Natural killer cell (primary cell): ENCODE measurements around the gene CSTB. TPM values are rescaled to one million over a fixed set of nuclear protein-coding genes. Genes with fewer than 3 reads are reported as not detected.

Source experiments
- ATAC-seq, 3 donors: fragments of 150-1000 bp in 2 of 3; fragments of 200-7000 bp in 1 of 3; cut with Tn5 transposase; 1 replicate in 1 of 3; 2 replicates in 2 of 3; pipeline ENCODE4 v1.10.0; 2021; ENCODE audit warnings: mild to moderate bottlenecking in 2 of 3, moderate library complexity in 2 of 3
- DNase-seq, 2 donors: peaks; one replicate each; pipeline versions ENCODE4 v3.0.0 to v3.0.0-alpha.2; 2013 to 2021; ENCODE audit warnings: mixed read lengths in 1 of 2
- H3K27ac ChIP-seq: one replicate; pipeline ENCODE4 v1.5.1; 2013; ENCODE audit warnings: mild to moderate bottlenecking, low read length
- H3K27me3 ChIP-seq: one replicate; pipeline ENCODE4 v1.6.1; 2013; ENCODE audit warnings: low read length; ENCODE audit not compliant: control insufficient read depth, insufficient read depth
- H3K36me3 ChIP-seq: one replicate; pipeline ENCODE4 v1.6.1; 2013; ENCODE audit warnings: low read length; ENCODE audit not compliant: control insufficient read depth, insufficient read depth
- H3K4me1 ChIP-seq: one replicate; pipeline ENCODE4 v1.6.1; 2013; ENCODE audit warnings: low read length; ENCODE audit not compliant: control insufficient read depth, insufficient read depth
- H3K4me3 ChIP-seq: one replicate; pipeline ENCODE4 v1.5.1; 2013; ENCODE audit warnings: low read length
- H3K9me3 ChIP-seq: one replicate; pipeline ENCODE4 v1.6.1; 2013; ENCODE audit warnings: low read length; ENCODE audit not compliant: control insufficient read depth, insufficient read depth
- H3K27ac Mint-ChIP-seq, 2 donors: one replicate each; pipeline ENCODE4 v1.8.0; 2022; ENCODE audit warnings: mild to moderate bottlenecking in 2 of 2, mixed read lengths in 2 of 2, moderate library complexity in 1 of 2
- H3K27me3 Mint-ChIP-seq, 2 donors: one replicate each; pipeline ENCODE4 v1.8.0; 2022; ENCODE audit warnings: low read depth in 2 of 2, mixed read lengths in 2 of 2
- H3K36me3 Mint-ChIP-seq: one replicate; pipeline ENCODE4 v1.8.0; 2022; ENCODE audit warnings: mixed read lengths
- H3K4me1 Mint-ChIP-seq, 2 donors: one replicate each; pipeline ENCODE4 v1.8.0; 2022; ENCODE audit warnings: mixed read lengths in 2 of 2
- H3K4me3 Mint-ChIP-seq: one replicate; pipeline ENCODE4 v1.8.0; 2022; ENCODE audit warnings: mild to moderate bottlenecking, moderate library complexity, mixed read lengths
- H3K9me3 Mint-ChIP-seq, 2 donors: one replicate each; pipeline ENCODE4 v1.8.0; 2022; ENCODE audit warnings: mixed read lengths in 2 of 2
- CTCF ChIP-seq: fragments of 200-600 bp; IDR thresholded peaks from one replicate; pipeline ENCODE4 v1.8.0; 2022; ENCODE audit warnings: antibody characterized with exemption
- WGBS: methylation state at CpG from one replicate; pipeline ENCODE4 v1.1.7; 2013; ENCODE audit warnings: missing lambda C conversion rate; ENCODE audit not compliant: insufficient coverage; 5-methylcytosine and 5-hydroxymethylcytosine counted together
- intact Hi-C: fragments of 100-400 bp; cut with micrococcal nuclease; formaldehyde crosslinking; loops from one replicate; pipeline ENCODE4 v1.14.2; 2022
- total RNA-seq, 4 donors: library from RNA; stranded (reverse); fragments of 120-200 nt in 1 of 4; gene quantifications; one replicate each; pipeline versions ENCODE4 v1.2.3 to v1.2.4, GENCODE V29; 2013 to 2022

CSTB gene
- total RNA-seq, 3 donors from 2014 or later (not counting 1 experiment from before 2014, with no cell fraction given) = 18.5 to 23.1 (median 22.7) TPM

DNA sequence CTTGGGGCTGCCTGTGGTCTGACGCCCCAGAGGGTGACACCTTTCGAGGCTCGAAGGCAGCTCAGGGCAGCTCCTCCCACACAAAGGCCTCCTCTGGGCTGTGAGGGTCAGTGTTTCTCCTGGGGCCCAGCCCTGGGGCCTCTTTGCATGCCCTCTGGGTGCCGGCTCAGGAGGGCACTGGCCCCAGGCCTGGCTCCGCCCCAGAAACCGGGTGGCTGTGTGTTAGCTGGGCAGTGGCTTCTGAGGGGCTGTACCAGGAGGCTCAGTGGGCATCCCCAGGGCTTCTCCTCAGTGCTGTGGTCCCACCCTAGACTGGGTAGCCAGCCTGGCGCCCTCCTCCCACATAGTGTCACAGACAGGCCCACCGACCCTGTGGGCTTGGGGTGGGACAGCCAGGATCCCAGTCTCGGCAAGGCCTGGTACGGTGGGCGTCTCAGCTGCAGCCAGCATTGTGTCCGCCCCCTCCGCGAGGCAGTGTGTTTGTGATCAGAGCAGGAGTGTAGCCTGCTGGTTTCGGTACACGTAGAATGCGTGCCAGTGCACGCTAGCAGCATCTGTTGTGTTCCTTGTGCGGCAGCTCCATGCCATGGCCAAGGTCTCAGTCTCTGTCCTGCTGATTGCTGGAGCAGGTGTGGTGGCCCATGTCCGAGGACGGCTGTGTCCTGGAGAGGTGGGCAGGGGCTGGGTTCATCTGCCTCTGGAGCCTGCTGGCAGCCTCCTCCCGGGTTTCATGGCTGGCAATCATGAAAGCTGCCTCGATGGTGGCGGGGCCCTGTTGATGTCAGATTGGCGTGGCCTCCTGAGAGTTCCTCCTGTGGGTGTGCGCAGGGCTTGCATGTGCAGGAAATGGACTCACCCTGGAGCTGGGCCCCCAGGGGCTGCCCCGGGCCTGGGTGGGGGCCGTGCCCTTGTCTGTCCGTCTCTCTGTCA, 41.3 kb upstream of the CSTB start:
- Mint-ChIP-seq H3K27ac (no peak overlapping the region), H3K4me1 (peaks cover 0 to 6% of the 10 kb centered on the region in 2 donors), H3K9me3 (no peaks in the 10 kb centered on the region), H3K4me3 (no peak overlapping the region), H3K36me3 (no peaks in the 10 kb centered on the region), H3K27me3 (peaks cover 0 to 2% of the 10 kb centered on the region in 2 donors)
- ATAC-seq (no peak), DNase-seq (no peak)
- 80% methylated on average over 29 of the region's 29 CpGs for WGBS
- Histone ChIP-seq H3K4me3 (no peak overlapping the region), H3K9me3 (peaks cover 6% of the 10 kb centered on the region), H3K27me3 (no peaks in the 10 kb centered on the region), H3K4me1 (peaks cover 27% of the 10 kb centered on the region), H3K27ac (no peak overlapping the region), H3K36me3 (no peaks in the 10 kb centered on the region)
- intact Hi-C loops = loop anchor here (10.0 kb wide), 1 partner anchor 667 kb away; no protein-coding TSS in a partner anchor
- no peak for TF ChIP-seq CTCF

- H3K36me3 ChIP-seq = no peaks in the 10 kb centered on the region
- no peak overlapping the region for H3K27ac Mint-ChIP-seq
- TF ChIP-seq CTCF = no peak
- H3K27me3 ChIP-seq = no peaks in the 10 kb centered on the region
- H3K9me3 Mint-ChIP-seq = no peaks in the 10 kb centered on the region
- DNase-seq (no peak), ATAC-seq (no peak)
- H3K4me3 Mint-ChIP-seq = no peak overlapping the region
- intact Hi-C loops = loop anchor here (10.0 kb wide), 1 partner anchor 668 kb away; no protein-coding TSS in a partner anchor
- H3K36me3 Mint-ChIP-seq = no peaks in the 10 kb centered on the region
- 82% methylated on average over 14 of the region's 14 CpGs for WGBS
- H3K27ac ChIP-seq = no peak overlapping the region
- peaks cover 0 to 3% of the 10 kb centered on the region in 2 donors for H3K27me3 Mint-ChIP-seq
- peaks cover 6% of the 10 kb centered on the region for H3K9me3 ChIP-seq
- no peak overlapping the region for H3K4me3 ChIP-seq
- H3K4me1 ChIP-seq = peaks cover 27% of the 10 kb centered on the region
- H3K4me1 Mint-ChIP-seq = peaks cover 0 to 6% of the 10 kb centered on the region in 2 donors
Observed at GRCh38 chr21:43816611-43817071, 40.5 kb upstream of the CSTB start.

- Histone ChIP-seq H3K36me3 (no peaks in the 10 kb centered on the region), H3K27me3 (no peaks in the 10 kb centered on the region), H3K27ac (no peak overlapping the region), H3K9me3 (peaks cover 6% of the 10 kb centered on the region), H3K4me1 (peaks cover 29% of the 10 kb centered on the region), H3K4me3 (no peak overlapping the region)
- Mint-ChIP-seq H3K9me3 (no peaks in the 10 kb centered on the region), H3K27ac (no peak overlapping the region), H3K27me3 (peaks cover 0 to 3% of the 10 kb centered on the region in 2 donors), H3K36me3 (no peaks in the 10 kb centered on the region), H3K4me3 (no peak overlapping the region), H3K4me1 (peaks cover 0 to 8% of the 10 kb centered on the region in 2 donors)
- 93% methylated on average over 15 of the region's 15 CpGs for WGBS
- no peak for ATAC-seq
- TF ChIP-seq CTCF = no peak
- no peak for DNase-seq
- intact Hi-C loops = loop anchor here (10.0 kb wide), 1 partner anchor 669 kb away; no protein-coding TSS in a partner anchor
Observed at GRCh38 chr21:43815991-43816390, 39.9 kb upstream of the CSTB start.
